ENCODE results near the gene DNLZ.

GRCh38 chr9:136342181-136343120, 21.1 kb downstream of the DNLZ start:
- TF ChIP-seq CTCF (IDR thresholded peaks at IDR 0.05 in 2 of 3, conservative IDR thresholded peaks at IDR 0.05 in 1 of 3; ENCODE audit: control insufficient read depth in 2 of 3, extremely low read depth in 1 of 3, insufficient read depth in 1 of 3, low read depth in 3 of 3, low read length in 3 of 3) (no peak), MAX (IDR thresholded peaks at IDR 0.05; ENCODE audit: low read depth, low read length) (no peak), NFXL1 (IDR thresholded peaks at IDR 0.05; ENCODE audit: borderline replicate concordance) (no peak), SP1 (IDR thresholded peaks at IDR 0.05; ENCODE audit: low read depth, low read length) (peak; percentile 71), POLR2A (IDR thresholded peaks at IDR 0.05; ENCODE audit: low read depth, low read length) (no peak), FOXM1 (IDR thresholded peaks at IDR 0.05; ENCODE audit: low read depth, low read length) (no peak), RFX5 (IDR thresholded peaks at IDR 0.05; ENCODE audit: low read depth, low read length) (no peak), CEBPB (IDR thresholded peaks at IDR 0.05; ENCODE audit: borderline replicate concordance in 1 of 2, low read depth in 2 of 2, low read length in 2 of 2) (no peak), CUX1 (IDR thresholded peaks at IDR 0.05; ENCODE audit: insufficient replicate concordance, low read depth, low read length) (no peak), EZH2 (IDR thresholded peaks at IDR 0.05; ENCODE audit: borderline replicate concordance, control insufficient read depth, low read depth, low read length) (no peak), PAX5 (IDR thresholded peaks at IDR 0.05; ENCODE audit: borderline replicate concordance, low read depth, low read length) (0 out of 2 replicates have a peak, but pooled peaks have one; percentile 34)

Measured in GM12878 (cell line).